ENCODE results near the gene PAX5. TPM values are rescaled to one million over a fixed set of nuclear protein-coding genes. Genes with fewer than 3 reads are reported as not detected.

Gene PAX5
- total RNA-seq, 4 donors from 2014 or later, result not detected

DNA sequence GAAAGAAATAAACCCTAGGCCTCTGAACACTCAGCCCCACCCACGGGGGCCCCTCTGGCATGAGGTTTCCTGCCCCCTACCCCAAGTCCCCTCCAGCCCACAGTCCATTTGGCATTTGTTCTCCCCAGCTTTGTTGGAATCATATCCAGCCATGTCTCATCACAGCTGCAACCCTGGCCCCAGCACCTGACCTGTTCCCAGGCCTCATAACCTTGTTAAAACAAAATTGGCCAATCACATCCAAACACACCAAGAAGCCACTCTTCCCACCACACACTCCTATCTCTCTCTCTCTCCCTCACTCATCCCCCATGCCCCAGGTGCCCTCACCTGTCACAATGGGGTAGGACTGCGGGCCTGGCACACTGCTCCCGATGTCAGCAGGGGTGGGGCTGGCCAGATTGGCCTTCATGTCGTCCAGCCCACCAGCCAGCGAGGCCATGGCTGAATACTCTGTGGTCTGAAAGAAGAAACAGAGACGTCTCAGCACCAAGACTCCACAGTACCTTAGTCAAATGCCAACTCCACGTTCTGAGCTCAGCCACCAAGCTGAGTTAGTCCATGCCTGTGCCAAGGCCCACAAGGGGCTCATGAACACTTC lies 110.9 kb downstream of the PAX5 start:
- Histone ChIP-seq H3K4me3 (no peak overlapping the region), H3K27me3 (no peaks in the 10 kb centered on the region), H3K36me3 (no peaks in the 10 kb centered on the region), H3K9me3 (peaks cover 0 to 13% (median 0%) of the 10 kb centered on the region in 4 donors), H3K4me1 (no peaks in the 10 kb centered on the region), H3K27ac (no peak overlapping the region)
- TF ChIP-seq, protein P1, sequence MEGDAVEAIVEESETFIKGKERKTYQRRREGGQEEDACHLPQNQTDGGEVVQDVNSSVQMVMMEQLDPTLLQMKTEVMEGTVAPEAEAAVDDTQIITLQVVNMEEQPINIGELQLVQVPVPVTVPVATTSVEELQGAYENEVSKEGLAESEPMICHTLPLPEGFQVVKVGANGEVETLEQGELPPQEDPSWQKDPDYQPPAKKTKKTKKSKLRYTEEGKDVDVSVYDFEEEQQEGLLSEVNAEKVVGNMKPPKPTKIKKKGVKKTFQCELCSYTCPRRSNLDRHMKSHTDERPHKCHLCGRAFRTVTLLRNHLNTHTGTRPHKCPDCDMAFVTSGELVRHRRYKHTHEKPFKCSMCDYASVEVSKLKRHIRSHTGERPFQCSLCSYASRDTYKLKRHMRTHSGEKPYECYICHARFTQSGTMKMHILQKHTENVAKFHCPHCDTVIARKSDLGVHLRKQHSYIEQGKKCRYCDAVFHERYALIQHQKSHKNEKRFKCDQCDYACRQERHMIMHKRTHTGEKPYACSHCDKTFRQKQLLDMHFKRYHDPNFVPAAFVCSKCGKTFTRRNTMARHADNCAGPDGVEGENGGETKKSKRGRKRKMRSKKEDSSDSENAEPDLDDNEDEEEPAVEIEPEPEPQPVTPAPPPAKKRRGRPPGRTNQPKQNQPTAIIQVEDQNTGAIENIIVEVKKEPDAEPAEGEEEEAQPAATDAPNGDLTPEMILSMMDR (IDR thresholded peaks at IDR 0.05), result no peak
- TF ChIP-seq POLR2A (IDR thresholded peaks at IDR 0.05) (no peak), EP300 (IDR thresholded peaks at IDR 0.05) (no peak)
- 72 to 86% methylated on average over 7 of the region's 7 CpGs for WGBS, 2 donors
- DNase-seq (ENCODE audit: low spot score in 2 of 2), result no peak

DNA sequence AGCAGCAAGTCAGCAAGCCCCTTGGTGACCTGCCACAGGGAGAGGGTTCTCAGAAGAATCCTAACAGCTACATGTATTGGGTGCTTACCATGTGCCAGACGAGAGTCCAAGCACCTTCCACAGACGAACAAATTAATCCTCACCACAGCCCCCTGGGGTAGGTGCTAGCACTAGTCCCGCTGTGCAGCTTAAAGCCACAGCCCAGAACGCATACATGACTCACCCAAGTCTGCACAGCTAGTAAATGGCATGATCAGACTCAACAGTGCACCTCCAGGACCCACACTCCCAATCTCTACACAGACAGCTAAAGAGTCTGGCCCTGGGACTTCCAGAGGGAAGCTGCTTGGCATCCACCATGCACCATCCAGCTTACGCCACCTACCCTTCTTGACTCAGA lies 111.5 kb downstream of the PAX5 start:
- no peaks in the 10 kb centered on the region for H3K27me3 ChIP-seq
- WGBS, 2 donors, result 72 to 92% methylated on average over 5 of the region's 5 CpGs
- H3K4me1 ChIP-seq, result no peaks in the 10 kb centered on the region
- no peak overlapping the region for H3K4me3 ChIP-seq
- H3K36me3 ChIP-seq, result no peaks in the 10 kb centered on the region
- no peak for DNase-seq (ENCODE audit: low spot score in 2 of 2)
- H3K27ac ChIP-seq, result no peak overlapping the region
- no peak for TF ChIP-seq EP300 (IDR thresholded peaks at IDR 0.05)
- TF ChIP-seq, protein P1 (IDR thresholded peaks at IDR 0.05), result no peak
- TF ChIP-seq POLR2A (IDR thresholded peaks at IDR 0.05), result no peak
- H3K9me3 ChIP-seq, result peaks cover 0 to 13% (median 0%) of the 10 kb centered on the region in 4 donors

DNA sequence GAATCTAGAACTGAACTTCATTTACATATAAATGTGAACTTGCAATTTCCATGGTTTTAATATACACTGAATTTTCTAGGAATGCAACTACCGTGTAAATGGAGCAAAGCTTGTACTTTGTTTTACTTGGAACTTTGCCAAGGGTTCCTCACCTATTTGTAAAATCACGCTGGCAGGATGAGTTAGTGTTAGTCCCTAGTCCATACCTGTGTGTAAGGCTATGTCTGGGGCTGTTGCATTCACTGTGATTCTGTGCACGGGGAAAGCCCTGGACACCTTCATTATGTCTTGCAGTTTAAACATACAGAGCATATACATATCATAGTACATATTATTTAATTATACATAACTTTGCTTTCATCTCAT lies 119.9 kb downstream of the PAX5 start:
- 36 to 53% methylated on average over 3 of the region's 3 CpGs for WGBS, 2 donors
- Histone ChIP-seq H3K36me3 (no peaks in the 10 kb centered on the region), H3K9me3 (peaks cover 0 to 16% (median 1%) of the 10 kb centered on the region in 4 donors), H3K4me1 (no peaks in the 10 kb centered on the region), H3K27me3 (peaks cover 0 to 23% of the 10 kb centered on the region in 2 donors), H3K27ac (no peak overlapping the region), H3K4me3 (no peak overlapping the region)
- TF ChIP-seq, protein P1 (IDR thresholded peaks at IDR 0.05), result no peak
- TF ChIP-seq POLR2A (IDR thresholded peaks at IDR 0.05), result no peak
- TF ChIP-seq EP300 (IDR thresholded peaks at IDR 0.05), result no peak
- no peak for DNase-seq (ENCODE audit: low spot score in 2 of 2)

DNA sequence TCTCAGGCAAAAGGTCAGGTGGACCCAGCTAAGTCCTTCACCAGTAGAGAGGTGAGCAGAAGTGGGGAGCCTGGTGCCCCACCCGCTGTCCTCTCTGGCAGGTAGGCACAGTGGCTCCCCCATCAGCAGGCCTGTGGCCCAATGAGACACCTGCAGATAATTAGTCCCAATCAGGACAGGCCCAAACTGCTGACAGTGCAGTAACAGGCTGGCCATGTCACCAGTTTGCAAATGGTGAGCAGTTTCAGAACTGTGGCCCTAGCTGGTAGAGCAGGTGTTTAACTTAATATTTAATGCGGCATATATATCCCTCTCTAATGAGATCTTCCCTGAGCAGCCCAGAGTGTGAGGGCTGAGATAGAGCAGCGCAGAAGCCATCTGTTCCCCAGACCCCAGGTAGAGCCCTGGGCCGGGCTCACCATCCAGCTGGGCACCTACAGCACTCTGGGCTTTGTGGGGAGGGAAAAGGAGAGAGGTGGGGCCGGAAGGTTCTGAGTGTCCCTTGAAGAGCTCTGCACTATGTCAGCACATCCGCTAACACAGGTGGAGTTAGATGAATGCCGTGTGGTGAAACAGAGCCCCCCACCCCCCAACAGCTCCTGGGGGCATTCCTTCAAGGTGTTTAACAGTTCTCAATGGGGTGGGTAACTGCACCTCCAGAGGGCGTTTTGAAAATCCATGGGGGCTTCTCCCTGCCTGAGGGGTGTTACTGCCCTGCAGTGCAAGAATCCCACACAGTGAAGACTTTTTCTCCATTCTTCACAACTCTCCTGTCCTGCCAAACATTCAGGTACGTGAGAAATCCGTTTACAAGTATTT lies 120.5 kb downstream of the PAX5 start:
- H3K4me1 ChIP-seq, result no peaks in the 10 kb centered on the region
- H3K9me3 ChIP-seq, result peaks cover 0 to 10% (median 1%) of the 10 kb centered on the region in 4 donors
- no peak overlapping the region for H3K27ac ChIP-seq
- H3K27me3 ChIP-seq, result peaks cover 0 to 29% of the 10 kb centered on the region in 2 donors
- H3K36me3 ChIP-seq, result no peaks in the 10 kb centered on the region
- DNase-seq (ENCODE audit: low spot score in 2 of 2), result no peak
- no peak overlapping the region for H3K4me3 ChIP-seq
- TF ChIP-seq, protein P1 (IDR thresholded peaks at IDR 0.05), result no peak
- TF ChIP-seq POLR2A (IDR thresholded peaks at IDR 0.05), result no peak
- no peak for TF ChIP-seq EP300 (IDR thresholded peaks at IDR 0.05)
- 50 to 56% methylated on average over 10 of the region's 10 CpGs for WGBS, 2 donors

DNA sequence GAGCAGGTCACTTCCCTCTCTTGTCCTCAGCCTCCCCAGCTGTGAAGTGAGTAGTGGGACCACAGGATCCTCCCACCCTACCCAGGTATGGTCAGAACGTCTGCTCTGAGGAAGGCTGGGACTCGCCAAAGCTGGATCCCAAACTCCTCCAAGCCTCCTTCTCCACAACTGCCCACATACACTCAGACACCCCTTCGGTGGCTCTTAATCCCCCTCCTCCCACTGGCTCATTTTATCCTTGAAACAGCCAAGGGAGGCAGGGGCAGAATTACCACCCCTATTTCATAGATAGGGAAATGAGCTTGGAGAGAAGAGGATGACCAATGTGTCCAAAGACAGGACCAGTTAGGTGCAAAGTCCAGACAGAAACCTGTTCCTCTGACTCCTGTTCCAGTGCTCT lies 121.4 kb downstream of the PAX5 start:
- no peak for TF ChIP-seq POLR2A (IDR thresholded peaks at IDR 0.05)
- TF ChIP-seq, protein P1 (IDR thresholded peaks at IDR 0.05), result no peak
- no peak for TF ChIP-seq EP300 (IDR thresholded peaks at IDR 0.05)
- Histone ChIP-seq H3K4me1 (no peaks in the 10 kb centered on the region), H3K4me3 (no peak overlapping the region), H3K27me3 (peaks cover 0 to 33% of the 10 kb centered on the region in 2 donors), H3K36me3 (no peaks in the 10 kb centered on the region), H3K9me3 (peaks cover 0 to 6% (median 1%) of the 10 kb centered on the region in 4 donors), H3K27ac (no peak overlapping the region)
- DNase-seq (ENCODE audit: low spot score in 2 of 2), result no peak
- 67 to 86% methylated on average over 2 to 3 of the region's 3 CpGs for WGBS, 2 donors
